H9 (cell line): ENCODE measurements around the gene VPS35L. TPM values are rescaled to one million over a fixed set of nuclear protein-coding genes. Genes with fewer than 3 reads are reported as not detected.

Experiments used
- DNase-seq: peaks from one replicate; pipeline ENCODE4 v3.0.0-alpha.2; 2017
- H2AFZ ChIP-seq: one replicate; pipeline ENCODE4 v1.6.1; 2013; ENCODE audit warnings: mild to moderate bottlenecking, low read length, control low read depth, moderate library complexity
- H2AK5ac ChIP-seq: 2 replicates; pipeline ENCODE4 v1.6.1; 2013; ENCODE audit warnings: low read length, control low read depth, mixed read lengths; ENCODE audit not compliant: insufficient read length
- H2BK120ac ChIP-seq: one replicate; pipeline ENCODE4 v1.6.1; 2013; ENCODE audit warnings: low read depth, mild to moderate bottlenecking, low read length, control low read depth, inconsistent platforms; ENCODE audit not compliant: poor library complexity, severe bottlenecking
- H2BK12ac ChIP-seq: 2 replicates; pipeline ENCODE4 v1.6.1; 2013; ENCODE audit warnings: low read length, control low read depth, mixed read lengths, low read depth; ENCODE audit not compliant: insufficient read length
- H2BK15ac ChIP-seq: 2 replicates; pipeline ENCODE4 v1.6.1; 2013; ENCODE audit warnings: low read depth, low read length, control low read depth
- H2BK20ac ChIP-seq: one replicate; pipeline ENCODE4 v1.6.1; 2013; ENCODE audit warnings: low read depth, mild to moderate bottlenecking, low read length, control low read depth, inconsistent platforms; ENCODE audit not compliant: poor library complexity, severe bottlenecking
- H2BK5ac ChIP-seq: 2 replicates; pipeline ENCODE4 v1.6.1; 2013; ENCODE audit warnings: low read length, control low read depth, mixed read lengths; ENCODE audit not compliant: insufficient read length
- H3K14ac ChIP-seq: 2 replicates; pipeline ENCODE4 v1.6.1; 2013; ENCODE audit warnings: low read length, control low read depth; ENCODE audit not compliant: insufficient read depth
- H3K18ac ChIP-seq: 2 replicates; pipeline ENCODE4 v1.6.1; 2013; ENCODE audit warnings: low read depth, mild to moderate bottlenecking, mixed read lengths, low read length, control low read depth; ENCODE audit not compliant: insufficient read length
- H3K23ac ChIP-seq: 2 replicates; pipeline ENCODE4 v1.6.1; 2013; ENCODE audit warnings: low read length, control low read depth, mixed read lengths, low read depth; ENCODE audit not compliant: insufficient read length
- H3K23me2 ChIP-seq: 2 replicates; pipeline ENCODE4 v1.6.1; 2013; ENCODE audit warnings: low read depth, mild to moderate bottlenecking, mixed read lengths, low read length, control low read depth; ENCODE audit not compliant: insufficient read length, poor library complexity, severe bottlenecking
- H3K27ac ChIP-seq: 2 replicates; pipeline ENCODE4 v1.5.1; 2013; ENCODE audit warnings: low read length, control low read depth, mixed read lengths, low read depth; ENCODE audit not compliant: insufficient read length
- H3K27me3 ChIP-seq: 2 replicates; pipeline ENCODE4 v1.6.1; 2013; ENCODE audit warnings: low read length, control low read depth, inconsistent platforms; ENCODE audit not compliant: insufficient read depth
- H3K4ac ChIP-seq: 2 replicates; pipeline ENCODE4 v1.6.1; 2013; ENCODE audit warnings: low read depth, mild to moderate bottlenecking, control low read depth, inconsistent platforms, low read length, moderate library complexity
- H3K4me1 ChIP-seq: 2 replicates; pipeline ENCODE4 v1.6.1; 2013; ENCODE audit warnings: low read length, control low read depth, inconsistent platforms; ENCODE audit not compliant: insufficient read depth
- H3K4me2 ChIP-seq: 2 replicates; pipeline ENCODE4 v1.6.1; 2013; ENCODE audit warnings: low read length, control low read depth, mixed read lengths; ENCODE audit not compliant: insufficient read length, insufficient read depth
- H3K56ac ChIP-seq: 2 replicates; pipeline ENCODE4 v1.6.1; 2013; ENCODE audit warnings: low read depth, mild to moderate bottlenecking, mixed read lengths, low read length, control low read depth; ENCODE audit not compliant: insufficient read length
- H3K79me1 ChIP-seq: 2 replicates; pipeline ENCODE4 v1.6.1; 2013; ENCODE audit warnings: low read depth, mild to moderate bottlenecking, moderate library complexity, low read length, control low read depth, inconsistent platforms; ENCODE audit not compliant: insufficient read depth, poor library complexity, severe bottlenecking
- H3K79me2 ChIP-seq: 2 replicates; pipeline ENCODE4 v1.6.1; 2013; ENCODE audit warnings: low read length, control low read depth, inconsistent platforms; ENCODE audit not compliant: insufficient read depth
- H3K9ac ChIP-seq: 2 replicates; pipeline ENCODE4 v1.6.1; 2013; ENCODE audit warnings: low read length, control low read depth, mixed read lengths; ENCODE audit not compliant: insufficient read length; ENCODE audit errors: extremely low read depth
- H3K9me3 ChIP-seq: one replicate; pipeline ENCODE4 v1.6.1; 2013; ENCODE audit warnings: low read depth, low read length, inconsistent platforms; ENCODE audit not compliant: control insufficient read depth
- H3T11ph ChIP-seq: one replicate; pipeline ENCODE4 v1.6.1; 2013; ENCODE audit warnings: mild to moderate bottlenecking, low read length, control low read depth, inconsistent platforms
- H4K20me1 ChIP-seq: one replicate; pipeline ENCODE4 v1.6.1; 2013; ENCODE audit not compliant: control insufficient read depth, insufficient read length, insufficient read depth
- H4K5ac ChIP-seq: 2 replicates; pipeline ENCODE4 v1.6.1; 2013; ENCODE audit warnings: low read depth, mild to moderate bottlenecking, mixed read lengths, low read length, control low read depth; ENCODE audit not compliant: insufficient read length
- H4K8ac ChIP-seq: replicated peaks from 2 replicates; pipeline ENCODE4 v1.6.1; 2013; ENCODE audit warnings: low read length, control low read depth, mixed read lengths, low read depth; ENCODE audit not compliant: insufficient read length
- H4K91ac ChIP-seq: 2 replicates; pipeline ENCODE4 v1.6.1; 2013; ENCODE audit warnings: low read depth, mild to moderate bottlenecking, moderate library complexity, mixed read lengths, low read length, control low read depth; ENCODE audit not compliant: insufficient read length
- H3K27ac Mint-ChIP-seq, 3 experiments: 2 replicates in 2 of 3; 3 replicates in 1 of 3; pipeline ENCODE4 v1.8.0; 2020 to 2021; ENCODE audit warnings: mixed read lengths in 3 of 3, mild to moderate bottlenecking in 1 of 3, moderate library complexity in 1 of 3
- H3K27me3 Mint-ChIP-seq: 2 replicates; pipeline ENCODE4 v1.8.0; 2021; ENCODE audit warnings: low read depth, mild to moderate bottlenecking, moderate library complexity, mixed read lengths
- H3K36me3 Mint-ChIP-seq, 3 experiments: 2 replicates in 2 of 3; 3 replicates in 1 of 3; pipeline ENCODE4 v1.8.0; 2020 to 2021; ENCODE audit warnings: low read depth in 3 of 3, mixed read lengths in 3 of 3; ENCODE audit not compliant: insufficient read depth in 1 of 3
- H3K4me1 Mint-ChIP-seq, 2 experiments: 2 replicates each; pipeline ENCODE4 v1.8.0; 2020; ENCODE audit warnings: mixed read lengths in 2 of 2
- H3K4me3 Mint-ChIP-seq, 2 experiments: 2 replicates in 1 of 2; 3 replicates in 1 of 2; pipeline ENCODE4 v1.8.0; 2020 to 2021; ENCODE audit warnings: mild to moderate bottlenecking in 2 of 2, mixed read lengths in 2 of 2, moderate library complexity in 1 of 2
- H3K9me3 Mint-ChIP-seq, 2 experiments: 2 replicates in 1 of 2; 3 replicates in 1 of 2; pipeline ENCODE4 v1.8.0; 2020; ENCODE audit warnings: mild to moderate bottlenecking in 2 of 2, mixed read lengths in 2 of 2, moderate library complexity in 1 of 2
- CTCF ChIP-seq: fragments of 200-600 bp; sonication (generic); conservative IDR thresholded peaks from 3 replicates; pipeline ENCODE4 v1.8.0; 2021; ENCODE audit warnings: antibody characterized with exemption, mild to moderate bottlenecking
- WGBS: extraction: QIAGEN DNeasy Blood & Tissue Kit; methylation state at CpG from one replicate; pipeline ENCODE4 v1.1.7; 2013; ENCODE audit warnings: missing lambda C conversion rate, low lambda C conversion rate, mixed read lengths; ENCODE audit not compliant: insufficient read length; ENCODE audit errors: extremely low coverage; 5-methylcytosine and 5-hydroxymethylcytosine counted together
- total RNA-seq: library from RNA; stranded (reverse); gene quantifications from 2 replicates; pipeline ENCODE4 v1.2.1, GENCODE V29; 2021

VPS35L gene
- total RNA-seq, 1 experiment from 2014 or later, result 58.4 TPM

- Mint-ChIP-seq H3K27ac (peak overlapping the region; percentile 42 to 93 (median 81); a peak in 6 of 7 replicates), H3K27me3 (no peaks in the 10 kb centered on the region), H3K4me3 (peak overlapping the region in 1 of 2 experiments; percentile 49; a peak in 2 of 5 replicates), H3K36me3 (peaks cover 67 to 92% (median 85%) of the 10 kb centered on the region in 3 experiments), H3K4me1 (peaks cover 39 to 61% of the 10 kb centered on the region in 2 experiments), H3K9me3 (no peaks in the 10 kb centered on the region)
- no peaks in the 10 kb centered on the region for H3K23me2 ChIP-seq
- no peak overlapping the region for H3K56ac ChIP-seq
- no peak overlapping the region for H2BK12ac ChIP-seq
- no peaks in the 10 kb centered on the region for H3K27me3 ChIP-seq
- H3K4me1 ChIP-seq, result peaks cover 2% of the 10 kb centered on the region; the same call in 1 of the 2 replicates
- no peak overlapping the region for H3K18ac ChIP-seq
- peaks cover 2% of the 10 kb centered on the region for H3K79me1 ChIP-seq
- no peak overlapping the region for H3T11ph ChIP-seq
- H3K23ac ChIP-seq, result no peak overlapping the region
- no peak for TF ChIP-seq CTCF
- no peak for DNase-seq
- H4K91ac ChIP-seq, result no peak overlapping the region
- no peak overlapping the region for H3K4me2 ChIP-seq
- no CpG with 5 or more reads among the region's 18 CpGs for WGBS
- no peak overlapping the region for H2AFZ ChIP-seq
- no peak overlapping the region for H2AK5ac ChIP-seq
- H2BK20ac ChIP-seq, result no peak overlapping the region
- H3K27ac ChIP-seq, result no peak overlapping the region
- H2BK15ac ChIP-seq, result no peak overlapping the region
- no peak overlapping the region; the same call in 1 of the 2 replicates for H3K14ac ChIP-seq
- no peak overlapping the region for H3K4ac ChIP-seq
- H3K79me2 ChIP-seq, result peaks cover 12% of the 10 kb centered on the region; the same call in 1 of the 2 replicates
- H3K9me3 ChIP-seq, result no peaks in the 10 kb centered on the region
- no peak overlapping the region for H3K9ac ChIP-seq
- no peak overlapping the region for H4K5ac ChIP-seq
- no peak overlapping the region for H2BK120ac ChIP-seq
- H2BK5ac ChIP-seq, result no peak overlapping the region
- peaks cover 6% of the 10 kb centered on the region for H4K20me1 ChIP-seq
- no peak overlapping the region for H4K8ac ChIP-seq
Measured at GRCh38 chr16:19708296-19709205, 153.0 kb downstream of the VPS35L start.
